ENCODE results near the gene FTH1.
"Not testable (repeated sequence)": the region's sequence is repeated elsewhere in the genome, so short reads cannot be mapped to it uniquely, and the experiment has no call there.

The FTH1 gene

DNA sequence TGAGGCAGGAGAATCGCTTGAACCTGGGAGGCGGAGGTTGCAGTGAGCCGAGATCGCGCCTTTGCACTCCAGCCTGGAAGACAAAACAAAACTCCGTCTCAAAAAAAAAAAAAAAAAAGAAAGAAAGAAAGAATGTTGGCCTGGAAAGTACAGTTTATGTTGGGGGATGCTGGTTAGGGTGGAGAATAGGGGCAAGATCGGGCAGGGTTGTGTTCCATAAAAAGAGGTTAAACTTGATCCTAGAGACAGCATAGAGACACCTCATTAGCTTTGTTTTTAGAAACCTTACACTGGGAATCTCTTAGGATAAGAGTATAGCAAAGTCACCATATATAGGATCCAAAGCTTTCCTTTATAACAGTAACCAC is 1.9 kb upstream of the FTH1 start:
- no peaks in the 10 kb centered on the region for H3K27me3 ChIP-seq (replicated peaks in 2 of 5; ENCODE audit: control insufficient read depth in 4 of 5, insufficient read depth in 5 of 5, low read length in 4 of 5)
- 90% methylated on average over 5 of the region's 7 CpGs for WGBS (ENCODE audit: insufficient coverage)
- peak overlapping the region in 1 of 2 experiments; percentile 93 for H3K27ac ChIP-seq (ENCODE audit: insufficient read depth in 1 of 2, low read depth in 1 of 2, low read length in 2 of 2, poor library complexity in 1 of 2, severe bottlenecking in 2 of 2)
- ChIA-PET POLR2A (interaction anchor here (0.6 to 1.0 kb wide), 3 partner anchors 55 to 913 kb away, joined by 3 to 5 read pairs (median 3); no protein-coding TSS in a partner anchor), CTCF (interaction anchor here (1.0 to 7.1 kb wide), 4 partner anchors 48 to 112 kb away, joined by 4 to 45 read pairs (median 5); no protein-coding TSS in a partner anchor)
- H3K36me3 ChIP-seq (ENCODE audit: control insufficient read depth in 4 of 4, insufficient read depth in 4 of 4, low read length in 3 of 4), result peaks cover 2 to 15% (median 10%) of the 10 kb centered on the region in 4 experiments
- no peaks in the 10 kb centered on the region for H3K9me3 ChIP-seq (ENCODE audit: control extremely low read depth in 1 of 5, control insufficient read depth in 4 of 5, insufficient read depth in 2 of 5, low read depth in 1 of 5, low read length in 4 of 5)
- H3K4me1 ChIP-seq (ENCODE audit: control extremely low read depth in 1 of 4, control insufficient read depth in 4 of 4, insufficient read depth in 4 of 4, low read length in 3 of 4), result peaks cover 53 to 87% (median 75%) of the 10 kb centered on the region in 4 experiments
- H3K4me3 ChIP-seq (ENCODE audit: control insufficient read depth in 1 of 7, extremely low read depth in 1 of 7, insufficient read depth in 4 of 7, low read depth in 2 of 7, low read length in 6 of 7), result no peak overlapping the region
- no peak for DNase-seq

DNA sequence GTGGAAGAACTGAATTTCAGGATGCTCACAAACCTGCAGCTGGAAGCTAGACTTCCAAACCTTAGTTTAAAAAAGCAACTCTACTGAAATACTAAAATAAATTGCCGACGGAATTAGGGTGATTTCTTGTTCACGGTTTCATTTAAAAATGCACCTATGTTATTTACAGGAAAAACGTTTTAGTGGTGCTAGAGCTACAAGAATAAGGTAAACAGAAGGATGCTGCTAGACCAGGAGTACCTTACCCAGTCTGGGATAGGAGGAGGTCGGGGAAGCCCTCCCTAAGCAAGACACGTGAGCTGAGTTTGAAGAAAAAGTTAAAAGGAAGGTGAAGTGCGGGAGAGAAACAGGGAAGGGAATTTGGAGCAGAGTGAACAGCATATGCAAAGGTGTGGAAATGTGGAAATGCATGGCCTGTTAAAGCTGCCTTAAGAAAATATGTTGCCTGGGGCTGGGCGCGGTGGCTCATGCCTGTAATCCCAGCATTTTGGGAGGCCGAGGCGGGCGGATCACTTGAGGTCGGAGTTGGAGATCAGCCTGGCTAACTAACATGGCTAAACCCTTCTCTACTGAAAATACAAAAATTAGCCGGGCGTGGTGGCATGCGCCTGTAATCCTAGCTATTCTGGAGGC is 1.4 kb upstream of the FTH1 start:
- DNase-seq, result no peak
- Histone ChIP-seq H3K27ac (ENCODE audit: insufficient read depth in 1 of 2, low read depth in 1 of 2, low read length in 2 of 2, poor library complexity in 1 of 2, severe bottlenecking in 2 of 2) (peak overlapping the region in 1 of 2 experiments; percentile 93), H3K36me3 (ENCODE audit: control insufficient read depth in 4 of 4, insufficient read depth in 4 of 4, low read length in 3 of 4) (peaks cover 2 to 20% (median 14%) of the 10 kb centered on the region in 4 experiments), H3K4me1 (ENCODE audit: control extremely low read depth in 1 of 4, control insufficient read depth in 4 of 4, insufficient read depth in 4 of 4, low read length in 3 of 4) (peaks cover 58 to 89% (median 78%) of the 10 kb centered on the region in 4 experiments), H3K9me3 (ENCODE audit: control extremely low read depth in 1 of 5, control insufficient read depth in 4 of 5, insufficient read depth in 2 of 5, low read depth in 1 of 5, low read length in 4 of 5) (no peaks in the 10 kb centered on the region), H3K27me3 (replicated peaks in 2 of 5; ENCODE audit: control insufficient read depth in 4 of 5, insufficient read depth in 5 of 5, low read length in 4 of 5) (no peaks in the 10 kb centered on the region), H3K4me3 (ENCODE audit: control insufficient read depth in 1 of 7, extremely low read depth in 1 of 7, insufficient read depth in 4 of 7, low read depth in 2 of 7, low read length in 6 of 7) (peak overlapping the region; percentile 64 to 100 (median 82))
- WGBS (ENCODE audit: insufficient coverage), result 88% methylated on average over 13 of the region's 16 CpGs
- ChIA-PET CTCF (interaction anchor here (0.9 to 10.5 kb wide), 12 partner anchors 9 to 112 kb away, joined by 3 to 49 read pairs (median 4); no protein-coding TSS in a partner anchor), POLR2A (interaction anchor here (1.0 to 2.8 kb wide), 5 partner anchors 14 to 113 kb away, joined by 3 to 56 read pairs (median 18); no protein-coding TSS in a partner anchor)

DNA sequence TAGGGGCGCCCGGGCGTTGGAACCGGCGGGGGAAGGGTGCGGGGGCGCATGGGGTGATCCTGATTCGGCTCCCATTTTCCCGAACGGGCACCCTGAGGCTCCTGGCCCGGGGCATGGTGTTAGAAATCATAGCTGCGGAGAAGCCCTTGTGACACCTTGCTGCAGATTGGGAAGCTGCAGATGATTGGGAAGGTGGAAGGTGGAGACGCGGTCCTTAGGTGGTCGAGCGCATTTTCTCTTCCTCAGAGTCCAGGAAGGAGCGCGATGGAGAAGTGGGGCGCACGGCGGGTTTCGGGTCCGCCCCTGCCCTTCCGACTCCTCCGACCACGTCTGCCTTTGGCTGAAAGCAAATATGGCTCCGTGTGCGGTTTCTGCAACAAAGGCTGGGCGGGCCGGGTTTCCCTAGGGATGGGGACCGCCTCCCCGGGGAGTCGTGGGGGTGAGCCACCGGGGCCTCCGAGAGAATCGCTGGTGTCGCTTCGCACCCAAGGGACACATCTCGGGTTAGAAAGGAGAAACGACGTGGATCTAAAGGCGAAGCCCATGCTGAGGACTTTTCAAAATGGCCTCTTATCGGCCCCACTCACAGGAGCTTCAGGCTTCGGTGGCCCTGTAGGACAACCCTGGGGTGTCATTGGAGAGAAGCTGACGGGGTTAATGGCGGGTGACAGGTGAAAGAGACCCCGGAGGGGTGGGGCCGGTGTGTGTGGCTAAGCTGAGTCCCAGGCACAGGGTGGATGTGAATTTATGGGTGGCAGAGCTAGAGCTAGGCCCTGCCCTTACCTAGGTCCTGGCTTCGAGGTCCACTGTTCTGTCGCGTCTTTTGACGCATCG is 707 bp upstream of the FTH1 start:
- Histone ChIP-seq H3K4me1 (ENCODE audit: control extremely low read depth in 1 of 4, control insufficient read depth in 4 of 4, insufficient read depth in 4 of 4, low read length in 3 of 4) (peaks cover 53 to 89% (median 78%) of the 10 kb centered on the region in 4 experiments), H3K27ac (ENCODE audit: insufficient read depth in 1 of 2, low read depth in 1 of 2, low read length in 2 of 2, poor library complexity in 1 of 2, severe bottlenecking in 2 of 2) (peak overlapping the region; percentile 86 to 93), H3K4me3 (ENCODE audit: control insufficient read depth in 1 of 7, extremely low read depth in 1 of 7, insufficient read depth in 4 of 7, low read depth in 2 of 7, low read length in 6 of 7) (peak overlapping the region; percentile 64 to 100 (median 82)), H3K27me3 (replicated peaks in 2 of 5; ENCODE audit: control insufficient read depth in 4 of 5, insufficient read depth in 5 of 5, low read length in 4 of 5) (no peaks in the 10 kb centered on the region), H3K9me3 (ENCODE audit: control extremely low read depth in 1 of 5, control insufficient read depth in 4 of 5, insufficient read depth in 2 of 5, low read depth in 1 of 5, low read length in 4 of 5) (no peaks in the 10 kb centered on the region), H3K36me3 (ENCODE audit: control insufficient read depth in 4 of 4, insufficient read depth in 4 of 4, low read length in 3 of 4) (peaks cover 2 to 20% (median 15%) of the 10 kb centered on the region in 4 experiments)
- ChIA-PET CTCF (interaction anchor here (0.9 to 10.5 kb wide), 14 partner anchors 9 to 113 kb away, joined by 3 to 49 read pairs (median 4); no protein-coding TSS in a partner anchor), POLR2A (interaction anchor here (0.6 to 2.8 kb wide), 18 partner anchors 9 to 176 kb away, joined by 3 to 56 read pairs (median 4); partner anchors contain the start of genes FADS3, INCENP and TMEM258)
- peak in 2 of 3 donors; percentile 67 to 74 for DNase-seq
- WGBS (ENCODE audit: insufficient coverage), result 12% methylated on average over 45 of the region's 53 CpGs

DNA sequence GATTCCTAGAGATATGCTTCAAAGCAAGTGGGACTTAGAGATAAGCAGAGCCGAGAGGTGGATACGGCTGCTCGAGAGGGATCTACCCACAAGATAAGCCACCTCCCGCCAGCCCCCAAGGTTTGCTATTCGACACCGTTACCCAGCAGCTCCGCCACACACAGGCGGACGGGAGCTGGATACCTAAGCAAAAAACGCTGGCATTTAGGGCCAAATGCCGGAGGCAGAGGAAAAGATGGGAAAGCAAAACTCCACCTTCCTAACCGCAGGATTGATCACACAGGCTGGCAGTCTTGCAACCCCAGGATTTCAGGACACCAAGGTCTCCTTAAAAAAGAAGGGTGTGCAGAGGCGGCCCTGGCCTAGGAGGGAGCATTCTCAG is 709 bp downstream of the FTH1 start:
- Histone ChIP-seq H3K9me3 (ENCODE audit: control extremely low read depth in 1 of 5, control insufficient read depth in 4 of 5, insufficient read depth in 2 of 5, low read depth in 1 of 5, low read length in 4 of 5) (no peaks in the 10 kb centered on the region), H3K36me3 (ENCODE audit: control insufficient read depth in 4 of 4, insufficient read depth in 4 of 4, low read length in 3 of 4) (peaks cover 2 to 20% (median 15%) of the 10 kb centered on the region in 4 experiments), H3K4me1 (ENCODE audit: control extremely low read depth in 1 of 4, control insufficient read depth in 4 of 4, insufficient read depth in 4 of 4, low read length in 3 of 4) (peaks cover 42 to 91% (median 80%) of the 10 kb centered on the region in 4 experiments), H3K27me3 (replicated peaks in 2 of 5; ENCODE audit: control insufficient read depth in 4 of 5, insufficient read depth in 5 of 5, low read length in 4 of 5) (no peaks in the 10 kb centered on the region), H3K4me3 (ENCODE audit: control insufficient read depth in 1 of 7, extremely low read depth in 1 of 7, insufficient read depth in 4 of 7, low read depth in 2 of 7, low read length in 6 of 7) (peak overlapping the region; percentile 64 to 100 (median 97)), H3K27ac (ENCODE audit: insufficient read depth in 1 of 2, low read depth in 1 of 2, low read length in 2 of 2, poor library complexity in 1 of 2, severe bottlenecking in 2 of 2) (peak overlapping the region; percentile 77 to 93)
- DNase-seq, result peak in 2 of 3 donors; percentile 49 to 59
- WGBS (ENCODE audit: insufficient coverage), result 0% methylated on average over 13 of the region's 13 CpGs
- CTCF ChIA-PET, result interaction anchor here (1.3 to 10.5 kb wide), 6 partner anchors 12 to 114 kb away, joined by 3 to 49 read pairs (median 6); no protein-coding TSS in a partner anchor
- POLR2A ChIA-PET, result interaction anchor here (1.1 to 2.8 kb wide), 6 partner anchors 19 to 175 kb away, joined by 3 to 56 read pairs (median 12); partner anchors contain the start of gene TMEM258

DNA sequence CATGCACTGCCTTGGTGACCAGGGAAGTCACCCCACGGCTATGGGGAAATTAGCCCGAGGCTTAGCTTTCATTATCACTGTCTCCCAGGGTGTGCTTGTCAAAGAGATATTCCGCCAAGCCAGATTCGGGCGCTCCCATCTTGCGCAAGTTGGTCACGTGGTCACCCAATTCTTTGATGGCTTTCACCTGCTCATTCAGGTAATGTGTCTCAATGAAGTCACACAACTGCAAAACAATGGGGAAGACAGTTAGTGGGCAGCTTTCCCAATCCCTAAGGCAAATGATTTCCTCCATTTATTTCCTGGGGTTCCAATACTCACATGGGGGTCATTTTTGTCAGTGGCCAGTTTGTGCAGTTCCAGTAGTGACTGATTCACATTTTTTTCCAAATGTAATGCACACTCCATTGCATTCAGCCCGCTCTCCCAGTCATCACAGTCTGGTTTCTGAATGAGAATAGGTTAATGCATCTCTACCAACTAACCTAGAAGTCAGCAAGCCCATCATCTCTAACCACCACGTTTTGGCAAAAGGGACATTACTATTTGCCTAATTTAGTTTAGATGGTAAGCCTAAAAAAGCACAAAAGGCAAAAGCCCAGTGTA is 2.7 kb downstream of the FTH1 start:
- H3K36me3 ChIP-seq (ENCODE audit: control insufficient read depth in 4 of 4, insufficient read depth in 4 of 4, low read length in 3 of 4), result peaks cover 2 to 20% (median 15%) of the 10 kb centered on the region in 4 experiments
- not testable (repeated sequence) for H3K27me3 ChIP-seq (replicated peaks in 2 of 5; ENCODE audit: control insufficient read depth in 4 of 5, insufficient read depth in 5 of 5, low read length in 4 of 5); H3K9me3 ChIP-seq (ENCODE audit: control extremely low read depth in 1 of 5, control insufficient read depth in 4 of 5, insufficient read depth in 2 of 5, low read depth in 1 of 5, low read length in 4 of 5); DNase-seq
- CTCF ChIA-PET, result interaction anchor here (0.7 to 10.5 kb wide), 7 partner anchors 10 to 117 kb away, joined by 3 to 49 read pairs (median 7); no protein-coding TSS in a partner anchor
- H3K4me3 ChIP-seq (ENCODE audit: control insufficient read depth in 1 of 7, extremely low read depth in 1 of 7, insufficient read depth in 4 of 7, low read depth in 2 of 7, low read length in 6 of 7), result peak overlapping the region in 6 of 7 experiments; percentile 81 to 100 (median 98)
- POLR2A ChIA-PET, result interaction anchor here (0.7 to 2.3 kb wide), 6 partner anchors 7 to 171 kb away, joined by 3 to 16 read pairs (median 6); no protein-coding TSS in a partner anchor
- WGBS (ENCODE audit: insufficient coverage), result 75% methylated on average over 9 of the region's 9 CpGs
- H3K27ac ChIP-seq (ENCODE audit: insufficient read depth in 1 of 2, low read depth in 1 of 2, low read length in 2 of 2, poor library complexity in 1 of 2, severe bottlenecking in 2 of 2), result peak overlapping the region in 1 of 2 experiments; percentile 93
- peaks cover 29 to 73% (median 67%) of the 10 kb centered on the region in 4 experiments for H3K4me1 ChIP-seq (ENCODE audit: control extremely low read depth in 1 of 4, control insufficient read depth in 4 of 4, insufficient read depth in 4 of 4, low read length in 3 of 4)

DNA sequence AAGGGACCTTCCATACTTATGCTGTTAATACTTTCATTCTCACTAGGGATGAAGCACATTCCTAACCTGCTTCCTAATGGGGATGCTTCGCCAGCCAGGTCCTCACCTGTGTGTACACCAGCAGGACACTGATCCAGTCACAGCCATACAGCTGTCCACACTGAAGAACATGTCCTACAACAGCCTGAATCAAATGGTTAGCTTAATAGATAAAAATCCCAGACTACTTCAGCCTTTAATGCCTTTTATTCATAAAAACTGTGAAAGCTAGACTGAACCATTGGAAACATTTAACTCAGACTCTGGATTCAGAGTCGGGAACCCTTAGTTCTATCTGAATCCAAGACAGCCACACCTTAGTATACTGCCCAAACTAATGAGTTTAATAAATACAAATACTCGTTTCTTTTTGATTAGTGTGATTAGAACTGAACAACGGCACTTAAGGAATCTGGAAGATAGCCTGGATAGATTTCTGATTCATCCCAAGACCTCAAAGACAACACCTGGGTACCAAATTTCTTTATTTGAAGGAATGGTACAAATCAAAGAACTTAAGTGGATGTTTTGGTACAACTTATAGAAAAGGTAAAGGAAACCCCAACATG is 3.3 kb downstream of the FTH1 start:
- POLR2A ChIA-PET, result interaction anchor here (0.7 to 2.6 kb wide), 11 partner anchors 8 to 170 kb away, joined by 3 to 16 read pairs (median 5); no protein-coding TSS in a partner anchor
- no peak for DNase-seq
- Histone ChIP-seq H3K36me3 (ENCODE audit: control insufficient read depth in 4 of 4, insufficient read depth in 4 of 4, low read length in 3 of 4) (peaks cover 2 to 20% (median 16%) of the 10 kb centered on the region in 4 experiments), H3K4me3 (ENCODE audit: control insufficient read depth in 1 of 7, extremely low read depth in 1 of 7, insufficient read depth in 4 of 7, low read depth in 2 of 7, low read length in 6 of 7) (peak overlapping the region in 6 of 7 experiments; percentile 2 to 50 (median 38)), H3K9me3 (ENCODE audit: control extremely low read depth in 1 of 5, control insufficient read depth in 4 of 5, insufficient read depth in 2 of 5, low read depth in 1 of 5, low read length in 4 of 5) (no peaks in the 10 kb centered on the region), H3K27ac (ENCODE audit: insufficient read depth in 1 of 2, low read depth in 1 of 2, low read length in 2 of 2, poor library complexity in 1 of 2, severe bottlenecking in 2 of 2) (peak overlapping the region in 1 of 2 experiments; percentile 61), H3K27me3 (replicated peaks in 2 of 5; ENCODE audit: control insufficient read depth in 4 of 5, insufficient read depth in 5 of 5, low read length in 4 of 5) (no peaks in the 10 kb centered on the region), H3K4me1 (ENCODE audit: control extremely low read depth in 1 of 4, control insufficient read depth in 4 of 4, insufficient read depth in 4 of 4, low read length in 3 of 4) (peaks cover 26 to 66% (median 62%) of the 10 kb centered on the region in 4 experiments)
- 94% methylated on average over 2 of the region's 4 CpGs for WGBS (ENCODE audit: insufficient coverage)
- CTCF ChIA-PET, result interaction anchor here (0.7 to 10.5 kb wide), 8 partner anchors 9 to 167 kb away, joined by 3 to 49 read pairs (median 5); partner anchors contain the start of gene BEST1

All from common myeloid progenitor, CD34-positive (primary cell).